HEK293 (cell line): ENCODE results near the gene ERMP1.

Experiments used
- ZNF423 ChIP-seq: fragments of 450-650 bp; formaldehyde crosslinking; IDR thresholded peaks from 2 replicates; pipeline ENCODE4 v1.5.1; 2016; ENCODE audit warnings: missing biosample characterization, missing genetic modification characterization
- TF ChIP-seq, protein P1 (sequence below): fragments of 450-650 bp; formaldehyde crosslinking; IDR thresholded peaks from 2 replicates; pipeline ENCODE4 v1.5.1; 2016; ENCODE audit warnings: missing biosample characterization, missing genetic modification characterization
- TF ChIP-seq, protein P2 (sequence below): fragments of 450-650 bp; formaldehyde crosslinking; IDR thresholded peaks from 2 replicates; pipeline ENCODE4 v1.5.1; 2016; ENCODE audit warnings: missing biosample characterization, missing genetic modification characterization

DNA sequence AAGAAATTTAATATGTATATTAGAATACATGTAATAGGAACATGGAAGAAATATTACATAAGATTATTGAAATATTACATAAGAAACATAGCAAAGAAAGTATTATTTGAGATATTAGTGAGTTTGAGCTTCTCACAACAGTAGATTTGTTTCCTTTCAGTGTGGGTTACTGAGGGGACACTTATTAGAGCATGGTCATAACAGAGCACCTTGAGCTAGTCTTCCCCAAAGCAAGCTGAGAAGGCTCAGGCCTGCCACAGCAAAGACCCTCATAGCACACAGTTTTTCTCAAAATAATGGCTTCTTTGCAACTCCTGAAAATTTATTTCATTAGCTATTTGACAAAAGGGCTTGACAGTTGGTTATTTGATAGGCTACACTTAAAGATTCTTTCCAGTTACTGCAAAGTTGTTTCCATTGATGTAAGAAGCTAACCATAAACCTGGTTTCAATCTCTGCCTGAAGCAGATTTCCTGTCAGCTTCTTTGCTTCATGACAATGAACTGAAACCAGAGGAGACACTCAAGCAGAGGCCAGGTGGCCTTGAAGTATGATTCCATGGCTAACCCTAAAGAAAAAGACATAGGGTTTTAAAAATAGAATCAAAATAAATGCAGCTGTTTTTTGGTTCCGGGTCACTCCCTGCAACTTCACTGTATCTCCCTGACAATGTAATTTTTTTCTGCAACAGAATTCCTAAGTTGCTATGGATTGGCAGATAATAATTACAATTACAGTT lies 68.6 kb downstream of the ERMP1 start:
- TF ChIP-seq, protein P1, sequence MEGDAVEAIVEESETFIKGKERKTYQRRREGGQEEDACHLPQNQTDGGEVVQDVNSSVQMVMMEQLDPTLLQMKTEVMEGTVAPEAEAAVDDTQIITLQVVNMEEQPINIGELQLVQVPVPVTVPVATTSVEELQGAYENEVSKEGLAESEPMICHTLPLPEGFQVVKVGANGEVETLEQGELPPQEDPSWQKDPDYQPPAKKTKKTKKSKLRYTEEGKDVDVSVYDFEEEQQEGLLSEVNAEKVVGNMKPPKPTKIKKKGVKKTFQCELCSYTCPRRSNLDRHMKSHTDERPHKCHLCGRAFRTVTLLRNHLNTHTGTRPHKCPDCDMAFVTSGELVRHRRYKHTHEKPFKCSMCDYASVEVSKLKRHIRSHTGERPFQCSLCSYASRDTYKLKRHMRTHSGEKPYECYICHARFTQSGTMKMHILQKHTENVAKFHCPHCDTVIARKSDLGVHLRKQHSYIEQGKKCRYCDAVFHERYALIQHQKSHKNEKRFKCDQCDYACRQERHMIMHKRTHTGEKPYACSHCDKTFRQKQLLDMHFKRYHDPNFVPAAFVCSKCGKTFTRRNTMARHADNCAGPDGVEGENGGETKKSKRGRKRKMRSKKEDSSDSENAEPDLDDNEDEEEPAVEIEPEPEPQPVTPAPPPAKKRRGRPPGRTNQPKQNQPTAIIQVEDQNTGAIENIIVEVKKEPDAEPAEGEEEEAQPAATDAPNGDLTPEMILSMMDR = no peak
- no peak for TF ChIP-seq ZNF423
- TF ChIP-seq, protein P2, sequence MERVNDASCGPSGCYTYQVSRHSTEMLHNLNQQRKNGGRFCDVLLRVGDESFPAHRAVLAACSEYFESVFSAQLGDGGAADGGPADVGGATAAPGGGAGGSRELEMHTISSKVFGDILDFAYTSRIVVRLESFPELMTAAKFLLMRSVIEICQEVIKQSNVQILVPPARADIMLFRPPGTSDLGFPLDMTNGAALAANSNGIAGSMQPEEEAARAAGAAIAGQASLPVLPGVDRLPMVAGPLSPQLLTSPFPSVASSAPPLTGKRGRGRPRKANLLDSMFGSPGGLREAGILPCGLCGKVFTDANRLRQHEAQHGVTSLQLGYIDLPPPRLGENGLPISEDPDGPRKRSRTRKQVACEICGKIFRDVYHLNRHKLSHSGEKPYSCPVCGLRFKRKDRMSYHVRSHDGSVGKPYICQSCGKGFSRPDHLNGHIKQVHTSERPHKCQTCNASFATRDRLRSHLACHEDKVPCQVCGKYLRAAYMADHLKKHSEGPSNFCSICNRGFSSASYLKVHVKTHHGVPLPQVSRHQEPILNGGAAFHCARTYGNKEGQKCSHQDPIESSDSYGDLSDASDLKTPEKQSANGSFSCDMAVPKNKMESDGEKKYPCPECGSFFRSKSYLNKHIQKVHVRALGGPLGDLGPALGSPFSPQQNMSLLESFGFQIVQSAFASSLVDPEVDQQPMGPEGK = no peak
